NCI-H1105 (cell line): ENCODE data around the gene SORT1.
"Not testable (repeated sequence)": the region's sequence is repeated elsewhere in the genome, so short reads cannot be mapped to it uniquely, and the experiment has no call there.

Experiments used
- DNase-seq: peaks from one replicate; lab custom pipeline; 2025; lab: John Stamatoyannopoulos, UW

The SORT1 gene

DNA sequence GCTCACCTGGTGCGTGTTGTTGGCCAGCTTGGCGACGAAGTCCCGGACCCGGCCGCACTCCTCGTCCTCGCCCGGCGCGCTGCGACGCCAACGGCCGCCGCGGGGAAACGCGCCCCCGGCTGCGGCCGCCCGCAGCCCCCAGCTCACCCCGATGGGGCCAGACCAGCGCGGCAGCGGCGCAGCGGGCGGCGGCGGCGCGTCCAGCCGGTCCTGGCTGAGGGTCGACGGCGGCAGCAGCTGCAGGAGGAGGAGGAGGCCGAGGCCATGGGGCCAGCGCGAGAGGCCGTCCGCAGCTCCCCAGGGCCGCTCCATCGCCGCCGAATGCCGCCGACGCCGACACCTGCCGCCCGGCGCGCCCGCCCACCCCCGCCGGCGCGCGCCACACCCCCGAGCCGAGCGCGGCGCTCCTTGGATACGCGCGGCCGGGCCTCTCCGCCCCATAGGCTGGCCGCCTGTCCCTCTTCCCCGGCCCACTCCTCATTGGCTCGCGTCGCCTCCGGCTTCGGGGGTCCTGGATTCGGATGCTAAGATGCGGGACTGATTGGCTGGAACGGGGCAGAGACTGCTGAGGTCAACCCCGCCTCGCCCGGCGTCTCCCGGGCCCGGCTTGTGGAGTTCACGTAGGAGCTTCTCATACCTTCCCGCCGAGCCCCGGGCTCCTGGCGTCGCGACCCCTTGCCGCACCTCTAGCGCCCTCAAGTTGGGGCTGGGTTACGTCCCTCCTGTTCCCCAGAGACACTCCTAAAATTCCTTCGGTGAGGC is at the start of gene SORT1:
Gene SORT1, minus strand, starts transcription at position 338 of the 762 bp plus-strand sequence. Its CDS starts 26 bp downstream, at position 312.
- peak; percentile 98 for DNase-seq

DNA sequence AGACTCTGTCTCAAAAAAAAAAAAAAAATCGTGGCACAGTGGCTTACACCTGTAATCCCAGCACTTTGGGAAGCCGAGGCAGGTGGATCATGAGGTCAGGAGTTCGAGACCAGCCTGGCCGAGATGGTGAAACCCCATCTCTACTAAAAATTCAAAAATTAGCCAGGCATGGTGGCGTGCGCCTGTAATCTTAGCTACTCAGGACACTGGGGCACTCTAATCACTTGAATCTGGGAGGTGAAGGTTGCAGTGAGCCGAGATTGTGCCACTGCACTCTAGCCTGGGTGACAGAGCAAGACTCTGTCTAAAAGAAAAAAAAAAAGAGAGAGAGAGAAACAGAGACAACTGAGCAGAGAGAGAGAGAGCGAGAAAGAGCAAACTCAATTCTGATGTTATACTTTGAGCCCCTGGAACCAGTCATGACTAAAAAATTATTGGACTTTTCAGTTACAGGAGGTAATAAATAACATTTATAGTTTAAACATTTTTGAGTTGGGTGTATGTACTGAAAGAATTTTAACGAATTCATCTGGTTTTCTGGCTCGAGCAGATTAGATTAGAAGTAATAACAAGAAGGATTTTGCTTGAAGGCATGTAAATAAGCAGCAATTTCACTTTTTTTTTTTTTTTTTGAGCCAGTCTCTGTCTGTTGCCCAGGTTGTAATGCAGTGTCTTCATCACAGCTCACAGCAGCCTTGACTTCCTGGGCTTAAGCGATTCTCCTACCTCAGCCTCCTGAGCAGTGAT is 48.4 kb upstream of the SORT1 start:
- not testable (repeated sequence) for DNase-seq

DNA sequence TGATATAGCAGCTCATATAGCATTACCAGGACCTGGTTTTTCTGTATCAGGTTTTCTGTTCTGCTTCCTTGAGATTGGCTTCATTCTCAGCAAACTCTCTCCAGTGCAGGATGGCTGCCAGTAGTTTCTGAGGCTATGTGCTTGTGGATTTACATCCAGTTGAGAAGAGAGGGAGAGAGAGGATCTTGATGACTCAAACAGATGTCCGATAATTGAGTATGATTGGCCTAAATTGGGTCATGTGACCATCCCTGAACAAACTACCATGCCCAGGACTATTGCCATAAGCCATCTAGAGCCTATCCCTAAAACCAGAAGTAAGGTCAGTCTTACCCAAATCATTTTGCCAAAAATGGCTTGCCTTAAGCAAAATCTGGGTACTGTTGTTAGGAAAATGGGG is 46.6 kb upstream of the SORT1 start:
- no peak for DNase-seq

DNA sequence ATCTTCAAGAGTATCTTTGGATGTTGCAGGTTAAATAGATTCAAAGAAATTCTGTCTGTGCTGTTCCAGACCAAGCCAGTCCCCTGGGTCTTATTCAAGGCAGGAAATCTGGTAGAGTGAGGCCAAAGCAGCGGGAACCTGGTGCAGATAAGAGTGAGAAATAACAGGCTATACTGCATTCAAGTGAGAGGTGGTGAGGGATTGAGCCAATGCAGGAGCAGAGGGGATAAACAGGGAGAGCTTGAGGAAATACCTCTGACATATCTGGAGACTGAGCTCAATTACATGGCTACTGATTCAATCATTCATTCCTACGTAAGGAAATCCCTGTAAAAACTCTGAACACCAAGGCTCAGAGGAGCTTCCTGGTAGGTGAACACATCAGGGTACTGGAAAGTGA is 45.8 kb upstream of the SORT1 start:
- DNase-seq = no peak

DNA sequence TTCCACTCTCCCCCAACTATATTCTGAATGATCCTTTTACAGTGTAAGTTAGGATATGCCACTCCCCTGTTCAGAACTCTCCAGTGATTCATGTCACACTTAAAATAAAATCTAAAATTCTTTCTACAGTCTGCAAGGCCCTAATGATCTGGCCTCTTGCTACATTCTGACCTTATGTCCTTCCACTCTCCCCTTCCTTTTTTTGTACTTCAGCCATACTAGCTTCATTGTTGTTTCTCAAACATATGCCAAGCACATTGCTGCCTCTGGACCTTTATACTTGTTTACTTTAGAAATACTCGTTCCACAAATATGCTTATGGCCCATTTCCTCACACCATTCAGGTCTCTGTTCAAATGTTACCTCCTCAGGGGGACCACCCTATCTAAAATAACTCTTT is 43.4 kb upstream of the SORT1 start:
- no peak for DNase-seq

DNA sequence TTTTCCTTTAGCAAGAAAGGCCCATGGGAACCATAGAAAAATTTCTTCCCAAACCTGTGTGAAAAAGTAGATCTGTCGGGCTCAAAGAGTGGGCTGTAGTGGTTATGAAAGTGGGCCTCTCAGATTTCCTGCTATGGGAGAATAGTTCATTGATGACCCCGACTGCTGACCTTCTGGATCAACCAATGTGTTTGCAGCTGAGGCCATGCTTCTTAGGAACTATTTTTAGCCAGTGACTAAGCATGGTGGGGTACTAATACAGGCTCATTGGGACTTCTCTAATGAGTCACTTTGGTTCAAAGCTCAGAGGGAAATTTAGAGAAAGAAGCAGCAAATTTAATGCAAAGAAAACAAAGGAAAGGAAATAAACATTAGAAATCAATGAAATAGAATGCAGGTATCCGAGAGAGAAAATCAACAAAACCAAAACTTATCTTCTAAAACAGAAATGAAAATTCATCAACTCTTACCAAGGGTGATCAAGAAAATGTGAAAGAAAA is 41.1 kb upstream of the SORT1 start:
- no peak for DNase-seq

DNA sequence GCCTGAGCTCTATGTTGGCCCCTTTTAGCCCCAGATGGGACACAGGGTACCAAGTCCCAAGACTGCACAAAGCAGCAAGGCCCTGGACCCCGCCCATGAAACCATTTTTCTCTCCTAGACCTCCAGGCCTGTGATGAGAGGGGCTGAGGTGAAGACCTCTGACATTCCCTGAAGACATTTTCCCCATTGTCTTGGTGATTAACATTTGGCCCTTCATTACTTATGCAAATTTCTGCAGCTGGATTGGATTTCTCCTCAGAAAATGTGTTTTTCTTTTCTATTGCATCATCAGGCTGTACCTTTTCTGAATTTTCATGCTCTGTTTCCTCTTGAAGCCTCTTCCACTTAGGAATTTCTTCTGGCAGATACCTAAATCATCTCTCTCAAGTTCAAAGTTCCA is 36.8 kb upstream of the SORT1 start:
- DNase-seq = no peak

DNA sequence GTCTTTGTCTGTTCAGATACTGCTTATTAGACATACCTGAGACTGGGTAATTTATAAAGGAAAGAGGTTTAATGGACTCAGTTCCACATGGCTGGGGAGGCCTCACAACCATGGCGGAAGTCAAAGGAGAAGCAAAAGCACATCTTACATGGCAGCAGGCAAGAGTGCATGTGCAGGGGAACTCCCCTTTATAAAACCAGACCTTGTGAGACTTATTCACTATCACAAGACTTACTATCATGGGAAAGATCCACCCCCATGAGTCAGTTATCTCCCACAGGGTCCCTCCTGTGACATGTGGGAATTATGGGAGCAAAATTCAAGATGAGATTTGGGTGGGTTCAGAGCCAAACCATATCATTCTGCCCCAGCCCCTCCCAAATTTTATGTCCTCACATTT is 35.6 kb upstream of the SORT1 start:
- no peak for DNase-seq

DNA sequence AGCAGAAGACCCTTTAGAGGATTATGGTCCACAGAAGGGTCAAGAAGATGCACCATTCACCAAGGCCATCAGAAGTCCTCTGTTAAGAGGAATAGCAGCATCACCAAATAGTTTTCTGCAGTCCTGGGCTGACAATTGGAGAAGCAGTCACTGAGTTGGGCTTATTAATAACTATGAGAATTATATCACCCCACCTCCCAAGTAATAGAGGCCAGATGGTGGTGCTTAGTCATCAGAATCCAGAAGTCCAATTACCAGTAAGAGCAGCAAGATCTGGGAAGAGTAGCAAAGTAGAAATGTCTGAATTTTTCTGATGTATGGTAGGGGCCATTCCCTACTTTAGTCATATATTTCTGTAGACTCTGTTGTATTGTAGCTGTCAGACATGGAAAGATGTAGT is 34.6 kb upstream of the SORT1 start:
- no peak for DNase-seq

DNA sequence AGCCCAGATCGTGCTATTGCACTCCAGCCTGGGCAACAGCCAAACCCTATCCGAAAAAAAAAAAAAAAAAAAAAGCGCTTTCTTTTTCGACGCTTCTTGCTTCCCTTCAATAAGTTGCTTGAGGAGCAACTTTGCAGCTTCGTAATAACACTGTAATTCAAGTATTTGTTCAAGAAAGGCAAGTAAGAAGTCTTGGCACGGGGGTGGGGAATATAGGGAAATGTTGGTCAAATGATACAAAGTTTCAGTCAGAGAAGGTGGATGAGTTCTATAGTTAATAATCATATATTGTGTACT is 29.4 kb upstream of the SORT1 start:
- DNase-seq = no peak

DNA sequence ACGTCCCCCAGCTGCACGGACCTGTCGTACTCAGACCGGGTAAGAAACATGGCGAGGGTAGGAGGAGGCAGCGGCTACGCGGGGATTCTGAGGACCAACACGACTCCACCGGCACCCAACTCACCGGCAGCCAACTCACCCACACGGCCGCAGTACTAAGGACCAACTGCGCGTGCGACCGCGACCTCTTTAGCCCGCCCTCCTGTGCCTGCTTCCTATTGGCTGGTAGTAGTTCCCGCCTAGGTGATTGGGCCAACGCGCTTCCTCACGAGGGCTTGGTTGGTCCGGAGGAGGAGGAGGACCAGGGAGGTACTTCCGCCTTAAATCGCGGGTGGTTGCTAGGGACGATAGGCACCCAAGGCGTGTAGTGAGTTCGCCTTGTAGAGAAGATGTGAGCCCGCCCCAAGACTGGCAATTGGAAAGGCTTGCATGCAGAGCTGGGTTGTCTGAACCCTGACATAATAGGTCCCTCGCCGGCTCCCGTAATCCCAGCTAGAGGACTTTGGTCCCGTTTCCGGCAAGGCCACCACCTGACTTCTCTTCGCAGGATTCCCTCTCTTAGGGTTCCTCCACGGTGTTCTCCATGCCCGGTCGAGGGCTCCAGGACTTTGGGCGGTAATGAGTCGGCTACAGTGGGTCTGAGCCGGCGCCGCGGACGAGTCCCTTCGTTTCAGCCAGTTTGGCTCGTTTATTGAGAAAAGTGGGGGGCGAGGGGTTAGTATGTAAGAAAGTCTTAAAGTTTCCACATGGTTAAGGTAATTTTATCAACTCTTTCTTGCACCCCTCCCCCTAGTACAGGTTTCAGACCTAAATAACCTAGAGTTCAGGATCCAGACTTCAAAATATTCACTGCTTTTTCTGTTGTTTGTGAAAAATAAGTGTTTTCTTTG is 28.8 kb upstream of the SORT1 start, which contains the start of gene PSMA5:
Gene PSMA5, minus strand, starts transcription at position 168 of the 890 bp plus-strand sequence. Its CDS starts 118 bp downstream, at position 50.
- DNase-seq = peak; percentile 99

DNA sequence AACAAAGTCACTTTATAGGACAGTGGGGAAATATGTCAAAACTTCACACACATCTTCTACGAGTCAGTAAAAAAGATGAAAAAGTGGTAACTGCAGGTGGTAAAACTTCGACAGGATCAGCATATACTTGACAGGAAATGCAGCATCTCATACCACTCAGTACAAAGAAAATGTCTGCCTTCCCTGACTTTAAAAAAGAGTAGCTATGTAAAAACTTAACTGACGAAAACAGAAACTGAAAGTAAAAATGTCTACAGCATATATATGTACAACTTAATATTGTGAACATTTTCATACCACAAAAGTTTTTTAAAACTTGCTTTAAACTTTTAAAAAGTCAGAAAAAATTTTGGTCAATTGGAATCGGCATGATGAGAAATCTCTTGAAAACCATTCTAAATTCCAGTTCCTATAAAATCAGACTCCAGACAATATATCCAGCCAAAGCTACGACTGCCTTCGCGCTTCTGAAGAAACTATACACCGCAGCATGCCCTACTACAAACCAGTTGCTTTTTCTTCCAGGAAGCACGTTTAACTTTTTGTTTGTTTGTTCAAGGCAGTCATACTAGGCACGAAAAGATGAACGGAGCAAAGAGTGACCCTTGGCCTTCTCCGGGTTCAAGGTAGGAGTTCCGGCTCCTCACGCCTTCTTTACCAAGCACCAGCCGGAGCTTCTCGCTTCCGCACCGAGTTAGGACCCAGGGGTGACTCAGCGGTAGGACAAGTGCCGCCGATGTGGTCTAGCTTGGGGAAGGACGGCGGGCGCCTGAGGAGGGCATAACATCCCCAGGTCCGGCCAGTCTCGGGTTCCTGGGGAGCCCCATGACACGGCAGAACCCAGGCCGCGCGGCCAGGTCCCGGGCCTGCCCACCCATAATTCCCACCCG is 27.9 kb upstream of the SORT1 start:
- DNase-seq = no peak

DNA sequence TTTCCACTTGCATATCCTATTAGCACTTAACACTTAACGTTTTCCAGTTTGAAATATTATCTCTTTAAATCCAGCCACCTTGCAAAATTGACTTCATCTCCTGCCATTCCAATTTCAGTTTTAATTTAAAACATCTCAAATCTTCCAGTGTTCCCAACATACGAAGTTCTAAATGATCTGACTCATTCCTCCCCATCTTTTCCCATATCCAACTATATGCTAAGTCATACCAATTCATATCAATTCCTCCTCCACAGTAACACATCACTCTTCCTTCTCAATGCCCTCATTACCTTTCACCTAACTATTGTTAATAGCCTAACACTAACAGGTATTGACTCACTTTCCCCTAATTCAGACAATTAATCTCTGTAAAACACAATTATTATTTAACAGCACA is 25.8 kb upstream of the SORT1 start:
- DNase-seq = no peak

DNA sequence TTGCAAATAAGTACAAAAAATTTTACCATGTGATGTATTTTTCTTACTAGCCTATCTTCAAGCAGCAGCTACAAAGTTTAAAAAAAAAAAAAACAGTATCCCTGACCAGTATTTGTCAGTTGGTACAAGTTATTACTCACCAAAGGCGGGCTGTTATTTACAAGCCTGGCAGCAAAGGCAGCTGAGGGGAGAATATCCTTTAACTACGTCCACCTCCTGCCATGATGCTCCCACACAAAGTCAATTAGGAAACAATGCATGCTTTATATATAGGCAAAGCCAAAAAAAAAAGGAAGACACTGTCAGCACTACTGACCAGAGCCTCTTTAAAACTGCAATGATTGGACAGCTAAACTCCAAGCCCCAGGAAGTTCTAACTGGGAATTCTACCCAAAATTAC is 14.8 kb upstream of the SORT1 start:
- DNase-seq = no peak

DNA sequence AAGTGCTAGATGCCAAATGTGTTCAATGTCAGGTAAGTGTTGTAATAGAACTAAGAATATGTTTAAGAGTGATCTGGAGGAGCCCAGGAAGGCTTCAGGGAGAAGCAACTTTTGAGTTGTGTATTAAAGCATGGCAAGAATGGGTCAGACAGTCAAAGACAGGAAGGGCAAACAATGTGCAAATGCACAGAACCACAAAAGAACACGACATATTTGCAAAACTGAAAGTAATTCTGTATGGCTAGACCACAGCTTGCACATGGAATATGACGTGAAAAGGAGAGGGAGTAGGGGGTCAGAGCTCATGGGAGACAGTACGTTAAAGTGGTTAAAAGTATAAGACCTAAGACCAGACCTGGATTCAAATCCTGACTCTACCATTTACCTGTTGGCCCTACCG is 7.1 kb upstream of the SORT1 start:
- no peak for DNase-seq

DNA sequence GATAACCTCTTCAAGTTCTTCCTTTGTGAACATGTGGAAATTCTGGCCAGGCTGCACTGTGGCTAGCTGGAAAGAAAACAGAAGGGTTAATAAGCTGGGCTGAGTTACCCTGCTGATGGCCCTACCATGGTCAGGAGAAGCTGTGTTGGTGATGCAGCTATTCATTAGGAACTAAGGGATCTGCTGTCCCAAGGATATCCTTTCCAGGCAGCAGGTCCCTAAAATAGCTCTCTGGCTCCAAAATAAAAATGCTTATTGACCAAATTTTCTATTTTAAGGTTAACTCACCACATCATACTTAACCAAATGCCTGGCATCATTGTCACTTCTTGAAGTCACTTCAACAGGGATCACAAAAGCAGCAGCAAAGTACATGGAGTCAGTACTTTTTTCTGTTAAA is 4.3 kb upstream of the SORT1 start:
- no peak for DNase-seq

DNA sequence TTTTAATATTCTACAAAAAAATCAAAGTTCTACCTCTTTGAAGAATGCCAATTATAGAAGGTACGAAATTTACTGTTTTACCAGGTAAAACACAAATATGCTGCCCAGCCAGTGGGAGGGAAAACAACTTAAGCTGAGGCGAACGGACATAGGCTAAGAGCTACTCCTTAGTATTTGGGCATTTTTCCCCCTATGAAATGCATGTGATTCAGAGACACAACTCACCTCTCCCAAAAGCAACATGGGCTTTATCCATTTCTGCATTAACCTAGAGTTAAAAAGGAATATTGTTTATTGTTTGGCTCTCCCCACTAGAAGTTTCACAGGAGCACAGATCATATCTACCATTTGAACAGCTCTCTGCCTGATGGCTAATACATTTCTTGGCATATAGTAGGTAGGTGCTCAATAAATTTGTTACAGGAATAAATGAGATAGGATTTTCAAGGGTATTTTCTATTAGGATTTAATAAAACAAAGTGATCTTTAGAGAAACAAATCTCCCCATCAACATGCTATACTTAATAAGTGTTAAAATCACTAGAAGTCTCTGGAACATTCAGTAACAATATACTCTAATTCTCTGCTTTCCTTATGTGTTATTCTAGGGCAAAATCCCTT is 2.4 kb upstream of the SORT1 start:
- no peak for DNase-seq

DNA sequence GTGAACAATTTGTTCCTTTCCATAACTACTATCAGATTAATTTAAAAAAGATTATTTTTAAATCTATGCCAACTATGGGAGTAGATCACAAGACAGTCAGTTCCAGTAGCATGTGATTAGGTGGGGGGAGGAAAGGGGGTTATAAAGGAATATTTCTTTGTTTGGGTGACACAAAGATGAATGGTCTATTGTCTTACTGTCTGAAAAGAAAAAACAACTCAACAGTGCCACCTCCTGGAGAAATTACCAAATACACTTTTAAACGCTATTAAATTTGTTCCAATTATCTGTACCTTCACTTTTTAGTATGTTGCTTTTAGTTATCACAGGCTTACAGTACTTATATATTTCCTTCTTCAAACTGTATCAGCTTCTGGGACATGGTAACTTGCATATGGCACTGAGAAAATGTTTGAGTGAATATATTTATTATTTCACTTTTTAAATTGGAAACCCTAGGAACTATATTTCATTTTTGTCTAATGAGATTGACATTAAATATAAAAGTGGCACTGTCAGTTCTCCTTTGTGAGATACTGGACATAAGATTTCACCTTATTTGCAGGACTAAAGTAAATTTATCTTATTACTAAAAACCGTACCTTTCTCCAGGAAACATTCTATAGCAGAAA is 1.7 kb upstream of the SORT1 start:
- peak; percentile 70 for DNase-seq

DNA sequence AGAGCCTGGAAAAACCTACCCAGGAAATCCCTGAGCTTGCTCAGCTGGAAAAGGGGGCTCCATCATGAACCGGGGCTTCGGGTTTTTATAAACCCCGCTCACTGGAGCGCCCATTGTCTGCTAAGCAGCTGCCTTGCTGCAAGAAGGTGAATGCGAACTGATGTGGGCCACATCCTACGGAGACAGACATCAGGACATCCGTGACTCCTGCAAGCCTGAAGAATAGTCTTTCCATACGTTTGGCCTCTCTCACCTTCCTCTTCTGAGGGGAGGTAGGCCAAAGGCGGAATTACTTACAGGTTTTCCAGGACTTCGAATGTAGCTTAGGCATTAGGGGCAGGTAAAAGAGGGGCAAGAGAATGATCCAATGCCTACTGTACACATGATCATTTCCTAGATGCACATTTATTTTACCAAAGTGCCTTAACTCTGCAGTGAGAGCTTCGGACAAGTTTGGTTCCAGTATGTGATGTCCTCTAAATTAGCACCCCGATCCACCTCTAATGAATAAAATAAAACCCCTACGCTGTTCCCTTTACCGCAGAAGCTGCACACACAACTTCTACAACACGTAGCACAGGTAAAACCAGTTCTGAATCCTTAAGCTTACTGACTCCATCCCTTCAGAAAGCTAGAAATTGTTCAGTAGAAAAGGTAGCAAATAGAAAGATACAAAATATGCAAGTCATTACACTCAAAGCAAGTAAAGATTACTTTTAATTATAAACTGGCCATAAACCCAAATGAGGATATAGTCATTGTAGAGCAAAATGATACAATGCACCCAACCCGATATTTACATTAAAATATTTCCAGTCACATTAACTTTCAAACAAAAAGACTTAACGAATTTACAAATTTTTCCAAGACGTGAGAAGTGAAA is 866 bp upstream of the SORT1 start:
- DNase-seq = no peak
